ENCODE results near the gene TMEM247. TPM values are rescaled to one million over a fixed set of nuclear protein-coding genes. Genes with fewer than 3 reads are reported as not detected.
A peak's percentile ranks its signal among the peaks of the same experiment; 100 is the strongest.

TMEM247 gene
- total RNA-seq, 1 experiment from 2014 or later = not detected

DNA sequence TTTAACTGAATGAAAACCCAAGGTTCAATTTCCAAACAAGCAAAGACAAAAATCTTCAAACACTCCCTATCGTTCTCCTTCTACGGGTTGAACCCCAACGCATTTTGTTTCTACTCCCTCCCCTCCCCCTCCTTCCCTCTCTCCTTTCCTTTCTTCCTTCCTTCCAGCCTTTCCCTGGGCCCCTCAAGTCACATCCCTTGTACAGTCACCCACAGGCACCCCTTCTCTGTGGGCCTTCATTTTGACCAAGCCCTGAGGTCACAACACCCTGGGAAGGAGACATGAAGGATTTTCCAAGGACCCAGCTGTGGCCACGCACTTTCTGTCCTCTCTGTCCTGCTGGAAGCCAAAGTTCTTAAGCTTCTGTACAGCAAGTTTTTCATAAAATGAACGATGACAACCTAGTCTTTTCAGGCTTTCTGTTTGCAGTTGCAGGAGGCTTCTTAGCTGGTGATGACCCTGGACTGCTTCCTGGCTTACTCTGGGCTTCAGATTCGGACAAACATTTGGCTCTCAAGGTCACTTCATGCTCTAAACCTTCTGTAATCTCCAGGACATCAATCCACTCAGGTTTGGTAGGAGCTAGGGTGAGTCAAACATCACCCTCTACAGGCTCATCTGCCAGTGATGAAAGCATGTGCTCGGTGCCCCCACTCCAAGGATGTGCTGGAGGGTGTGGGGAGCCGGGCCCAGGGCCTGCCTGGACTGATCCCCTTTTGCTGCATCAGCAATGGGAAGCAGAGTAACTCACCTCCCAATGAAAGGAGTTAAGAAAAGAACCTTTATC is 25.5 kb downstream of the TMEM247 start:
- peaks cover 28% of the 10 kb centered on the region for H3K4me1 Mint-ChIP-seq
- DNase-seq (ENCODE audit: low spot score) = no peak
- no peak overlapping the region for H3K27ac Mint-ChIP-seq
- POLR2A ChIA-PET = no interaction called here
- CTCF ChIA-PET = interaction anchor here (0.7 kb wide), 1 partner anchor 36 kb away, joined by 3 read pairs; no protein-coding TSS in a partner anchor
- no peak overlapping the region for H3K4me3 Mint-ChIP-seq
- ATAC-seq = no peak
- H3K9me3 Mint-ChIP-seq = no peaks in the 10 kb centered on the region
- H3K36me3 Mint-ChIP-seq = no peaks in the 10 kb centered on the region
- TF ChIP-seq, protein P1, sequence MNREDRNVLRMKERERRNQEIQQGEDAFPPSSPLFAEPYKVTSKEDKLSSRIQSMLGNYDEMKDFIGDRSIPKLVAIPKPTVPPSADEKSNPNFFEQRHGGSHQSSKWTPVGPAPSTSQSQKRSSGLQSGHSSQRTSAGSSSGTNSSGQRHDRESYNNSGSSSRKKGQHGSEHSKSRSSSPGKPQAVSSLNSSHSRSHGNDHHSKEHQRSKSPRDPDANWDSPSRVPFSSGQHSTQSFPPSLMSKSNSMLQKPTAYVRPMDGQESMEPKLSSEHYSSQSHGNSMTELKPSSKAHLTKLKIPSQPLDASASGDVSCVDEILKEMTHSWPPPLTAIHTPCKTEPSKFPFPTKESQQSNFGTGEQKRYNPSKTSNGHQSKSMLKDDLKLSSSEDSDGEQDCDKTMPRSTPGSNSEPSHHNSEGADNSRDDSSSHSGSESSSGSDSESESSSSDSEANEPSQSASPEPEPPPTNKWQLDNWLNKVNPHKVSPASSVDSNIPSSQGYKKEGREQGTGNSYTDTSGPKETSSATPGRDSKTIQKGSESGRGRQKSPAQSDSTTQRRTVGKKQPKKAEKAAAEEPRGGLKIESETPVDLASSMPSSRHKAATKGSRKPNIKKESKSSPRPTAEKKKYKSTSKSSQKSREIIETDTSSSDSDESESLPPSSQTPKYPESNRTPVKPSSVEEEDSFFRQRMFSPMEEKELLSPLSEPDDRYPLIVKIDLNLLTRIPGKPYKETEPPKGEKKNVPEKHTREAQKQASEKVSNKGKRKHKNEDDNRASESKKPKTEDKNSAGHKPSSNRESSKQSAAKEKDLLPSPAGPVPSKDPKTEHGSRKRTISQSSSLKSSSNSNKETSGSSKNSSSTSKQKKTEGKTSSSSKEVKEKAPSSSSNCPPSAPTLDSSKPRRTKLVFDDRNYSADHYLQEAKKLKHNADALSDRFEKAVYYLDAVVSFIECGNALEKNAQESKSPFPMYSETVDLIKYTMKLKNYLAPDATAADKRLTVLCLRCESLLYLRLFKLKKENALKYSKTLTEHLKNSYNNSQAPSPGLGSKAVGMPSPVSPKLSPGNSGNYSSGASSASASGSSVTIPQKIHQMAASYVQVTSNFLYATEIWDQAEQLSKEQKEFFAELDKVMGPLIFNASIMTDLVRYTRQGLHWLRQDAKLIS (CRISPR knock-in tag; IDR thresholded peaks at IDR 0.05; ENCODE audit: borderline replicate concordance) = no peak
- peaks cover 8% of the 10 kb centered on the region for H3K27me3 Mint-ChIP-seq (ENCODE audit: low read depth)

DNA sequence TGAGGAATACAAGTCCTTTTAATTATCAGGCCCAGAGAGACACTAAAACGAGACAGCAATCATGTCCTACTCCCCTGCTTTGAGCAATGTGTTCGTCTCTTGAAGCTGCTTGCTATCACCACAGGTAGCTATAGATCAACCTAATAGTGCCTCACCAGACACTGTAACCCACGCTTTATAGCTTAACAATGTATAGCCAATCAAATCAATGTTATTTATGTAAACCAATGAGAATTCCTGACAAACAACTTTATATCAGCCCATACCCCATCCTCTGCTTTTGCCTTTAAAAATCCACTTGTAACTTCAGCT is 26.1 kb downstream of the TMEM247 start:
- ChIA-PET CTCF (interaction anchor here (0.7 kb wide), 1 partner anchor 37 kb away, joined by 3 read pairs; no protein-coding TSS in a partner anchor), POLR2A (no interaction called here)
- peaks cover 27% of the 10 kb centered on the region for H3K4me1 Mint-ChIP-seq
- peaks cover 5% of the 10 kb centered on the region; the same call in 1 of the 2 replicates for H3K27me3 Mint-ChIP-seq (ENCODE audit: low read depth)
- no peak for DNase-seq (ENCODE audit: low spot score)
- no peak overlapping the region for H3K4me3 Mint-ChIP-seq
- no peaks in the 10 kb centered on the region for H3K36me3 Mint-ChIP-seq
- no peak overlapping the region for H3K27ac Mint-ChIP-seq
- TF ChIP-seq NFYB (CRISPR knock-in tag; conservative IDR thresholded peaks at IDR 0.05; ENCODE audit: low read depth) (no peak), RELA (CRISPR knock-in tag; IDR thresholded peaks at IDR 0.05; ENCODE audit: borderline replicate concordance) (no peak)
- H3K9me3 Mint-ChIP-seq = no peaks in the 10 kb centered on the region
- ATAC-seq = no peak

DNA sequence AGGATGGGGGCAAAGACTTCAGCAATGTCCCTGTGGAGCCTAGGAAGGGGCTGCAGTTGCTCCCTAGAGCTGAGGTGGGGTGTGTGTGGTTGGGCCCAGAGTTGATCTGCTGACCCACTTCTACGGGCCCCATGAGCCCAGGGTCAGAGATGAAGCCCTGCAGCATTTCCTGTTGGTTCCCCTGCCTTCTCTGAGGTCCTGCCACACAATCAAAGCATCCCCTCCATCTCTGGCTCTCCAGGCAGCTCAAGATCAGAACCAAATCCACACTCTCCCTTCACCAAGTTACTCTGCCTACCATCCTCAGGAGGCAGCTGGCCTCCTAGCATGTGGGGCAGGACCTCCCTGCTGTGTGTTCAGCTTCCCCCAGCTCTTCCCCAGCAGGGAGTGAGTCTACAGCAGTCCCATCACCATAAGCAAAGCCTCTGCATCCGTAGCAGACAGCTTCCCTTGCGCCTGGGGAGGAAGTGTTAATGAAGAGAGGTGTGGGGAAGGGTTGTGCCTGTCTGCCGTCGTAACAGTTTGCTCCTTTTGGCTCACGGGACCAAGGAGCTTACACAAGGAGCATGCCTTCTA is 26.9 kb downstream of the TMEM247 start:
- Mint-ChIP-seq H3K4me1 (peaks cover 26% of the 10 kb centered on the region), H3K27ac (peak overlapping the region; percentile 71; the same call in 1 of the 2 replicates), H3K9me3 (no peaks in the 10 kb centered on the region), H3K36me3 (no peaks in the 10 kb centered on the region), H3K4me3 (no peak overlapping the region), H3K27me3 (ENCODE audit: low read depth) (peaks cover 2% of the 10 kb centered on the region; the same call in 1 of the 2 replicates)
- ATAC-seq (peak; percentile 69), DNase-seq (ENCODE audit: low spot score) (no peak)
- ChIA-PET POLR2A (no interaction called here), CTCF (interaction anchor here (0.6 kb wide), 1 partner anchor 19 kb away, joined by 3 read pairs; no protein-coding TSS in a partner anchor)
- no peak for TF ChIP-seq ZNF416 (CRISPR knock-in tag; IDR thresholded peaks at IDR 0.05)
- TF ChIP-seq ZNF232 (CRISPR knock-in tag; IDR thresholded peaks at IDR 0.05) = no peak
- no peak for TF ChIP-seq GABPB1 (CRISPR knock-in tag; IDR thresholded peaks at IDR 0.05)
- TF ChIP-seq, protein P2, sequence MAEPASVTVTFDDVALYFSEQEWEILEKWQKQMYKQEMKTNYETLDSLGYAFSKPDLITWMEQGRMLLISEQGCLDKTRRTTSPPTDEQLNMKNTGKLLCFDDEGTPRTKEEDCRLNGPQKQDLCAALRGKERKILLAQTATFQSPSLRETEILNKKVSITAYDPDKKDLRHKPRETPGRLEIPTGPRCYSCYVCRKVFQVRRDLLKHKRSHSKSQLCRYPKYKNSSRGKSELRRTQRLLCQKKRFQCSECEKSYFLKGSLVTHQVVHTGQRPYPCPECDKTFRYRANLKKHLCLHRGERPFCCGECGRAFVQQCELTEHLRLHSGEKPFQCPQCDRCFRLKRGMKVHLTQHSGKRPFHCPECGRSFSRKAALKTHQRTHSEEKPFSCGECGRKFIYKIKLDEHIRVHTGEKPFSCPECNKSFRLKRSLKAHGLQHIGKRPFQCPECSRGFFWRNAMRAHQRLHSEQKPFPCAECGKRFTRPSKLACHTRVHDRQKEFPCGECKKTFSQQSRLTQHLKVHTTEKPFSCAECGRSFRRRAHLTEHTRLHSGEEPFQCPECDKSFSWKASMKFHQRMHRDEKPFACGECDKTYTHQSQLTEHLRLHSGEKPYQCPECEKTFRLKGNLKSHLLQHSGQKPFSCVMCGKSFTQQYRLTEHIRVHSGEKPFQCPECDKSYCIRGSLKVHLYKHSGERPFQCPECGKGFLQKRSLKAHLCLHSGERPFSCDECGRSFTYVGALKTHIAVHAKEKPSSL (CRISPR knock-in tag; conservative IDR thresholded peaks at IDR 0.05) = no peak
- TF ChIP-seq ZNF423 (CRISPR knock-in tag; IDR thresholded peaks at IDR 0.05) = peak; percentile 82
- TF ChIP-seq MXD4 (CRISPR knock-in tag; IDR thresholded peaks at IDR 0.05; ENCODE audit: borderline replicate concordance) = no peak

DNA sequence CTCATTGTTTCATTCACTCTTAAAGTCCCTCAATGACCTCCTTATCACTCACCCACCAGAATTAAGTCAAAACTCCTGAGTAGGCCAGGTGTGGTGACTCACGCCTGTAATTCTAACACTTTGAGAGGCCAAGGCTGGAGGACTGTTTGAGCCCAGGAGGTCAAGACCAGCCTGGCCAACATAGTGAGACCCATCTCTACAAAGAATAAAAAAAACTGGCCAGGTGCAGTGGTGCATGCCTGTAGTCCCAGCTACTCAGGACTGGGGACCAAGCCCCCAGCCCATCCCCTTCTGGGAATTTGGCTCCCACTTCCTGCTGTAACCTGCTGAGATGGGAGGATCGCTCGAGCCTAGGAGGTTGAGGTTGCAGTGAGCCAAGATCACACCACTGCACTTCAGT is 28.9 kb downstream of the TMEM247 start:
- Mint-ChIP-seq H3K36me3 (no peaks in the 10 kb centered on the region), H3K4me3 (no peak overlapping the region), H3K27ac (no peak overlapping the region), H3K27me3 (ENCODE audit: low read depth) (peaks cover 2% of the 10 kb centered on the region; the same call in 1 of the 2 replicates), H3K9me3 (no peaks in the 10 kb centered on the region), H3K4me1 (peaks cover 26% of the 10 kb centered on the region)
- ATAC-seq (no peak), DNase-seq (ENCODE audit: low spot score) (no peak)
- ChIA-PET CTCF (no interaction called here), POLR2A (no interaction called here)
- TF ChIP-seq, protein P3, sequence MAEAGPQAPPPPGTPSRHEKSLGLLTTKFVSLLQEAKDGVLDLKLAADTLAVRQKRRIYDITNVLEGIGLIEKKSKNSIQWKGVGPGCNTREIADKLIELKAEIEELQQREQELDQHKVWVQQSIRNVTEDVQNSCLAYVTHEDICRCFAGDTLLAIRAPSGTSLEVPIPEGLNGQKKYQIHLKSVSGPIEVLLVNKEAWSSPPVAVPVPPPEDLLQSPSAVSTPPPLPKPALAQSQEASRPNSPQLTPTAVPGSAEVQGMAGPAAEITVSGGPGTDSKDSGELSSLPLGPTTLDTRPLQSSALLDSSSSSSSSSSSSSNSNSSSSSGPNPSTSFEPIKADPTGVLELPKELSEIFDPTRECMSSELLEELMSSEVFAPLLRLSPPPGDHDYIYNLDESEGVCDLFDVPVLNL (CRISPR knock-in tag; IDR thresholded peaks at IDR 0.05; ENCODE audit: borderline replicate concordance, low read depth) = no peak
- TF ChIP-seq IRF2 (CRISPR knock-in tag; IDR thresholded peaks at IDR 0.05; ENCODE audit: borderline replicate concordance, low read depth) (no peak), CREB1 (CRISPR knock-in tag; IDR thresholded peaks at IDR 0.05) (no peak), FOXK1 (CRISPR knock-in tag; IDR thresholded peaks at IDR 0.05) (no peak), TEAD4 (CRISPR knock-in tag; IDR thresholded peaks at IDR 0.05) (no peak), NR2C2 (CRISPR knock-in tag; IDR thresholded peaks at IDR 0.05) (no peak), TCF7 (CRISPR knock-in tag; IDR thresholded peaks at IDR 0.05; ENCODE audit: low read depth) (no peak)
- TF ChIP-seq, protein P4, sequence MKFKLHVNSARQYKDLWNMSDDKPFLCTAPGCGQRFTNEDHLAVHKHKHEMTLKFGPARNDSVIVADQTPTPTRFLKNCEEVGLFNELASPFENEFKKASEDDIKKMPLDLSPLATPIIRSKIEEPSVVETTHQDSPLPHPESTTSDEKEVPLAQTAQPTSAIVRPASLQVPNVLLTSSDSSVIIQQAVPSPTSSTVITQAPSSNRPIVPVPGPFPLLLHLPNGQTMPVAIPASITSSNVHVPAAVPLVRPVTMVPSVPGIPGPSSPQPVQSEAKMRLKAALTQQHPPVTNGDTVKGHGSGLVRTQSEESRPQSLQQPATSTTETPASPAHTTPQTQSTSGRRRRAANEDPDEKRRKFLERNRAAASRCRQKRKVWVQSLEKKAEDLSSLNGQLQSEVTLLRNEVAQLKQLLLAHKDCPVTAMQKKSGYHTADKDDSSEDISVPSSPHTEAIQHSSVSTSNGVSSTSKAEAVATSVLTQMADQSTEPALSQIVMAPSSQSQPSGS (CRISPR knock-in tag; IDR thresholded peaks at IDR 0.05; ENCODE audit: borderline replicate concordance, low read depth) = no peak
- TF ChIP-seq, protein P5, sequence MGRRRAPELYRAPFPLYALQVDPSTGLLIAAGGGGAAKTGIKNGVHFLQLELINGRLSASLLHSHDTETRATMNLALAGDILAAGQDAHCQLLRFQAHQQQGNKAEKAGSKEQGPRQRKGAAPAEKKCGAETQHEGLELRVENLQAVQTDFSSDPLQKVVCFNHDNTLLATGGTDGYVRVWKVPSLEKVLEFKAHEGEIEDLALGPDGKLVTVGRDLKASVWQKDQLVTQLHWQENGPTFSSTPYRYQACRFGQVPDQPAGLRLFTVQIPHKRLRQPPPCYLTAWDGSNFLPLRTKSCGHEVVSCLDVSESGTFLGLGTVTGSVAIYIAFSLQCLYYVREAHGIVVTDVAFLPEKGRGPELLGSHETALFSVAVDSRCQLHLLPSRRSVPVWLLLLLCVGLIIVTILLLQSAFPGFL (CRISPR knock-in tag; IDR thresholded peaks at IDR 0.05; ENCODE audit: borderline replicate concordance) = no peak

Data from WTC11 (cell line).